ENCODE data around the gene LZTR1. TPM values are rescaled to one million over a fixed set of nuclear protein-coding genes. Genes with fewer than 3 reads are reported as not detected.
"Not testable (repeated sequence)": the region's sequence is repeated elsewhere in the genome, so short reads cannot be mapped to it uniquely, and the experiment has no call there.

Gene LZTR1
- total and polyA plus RNA-seq, 2 experiments from 2014 or later, result 41.3 to 50.4 TPM

DNA sequence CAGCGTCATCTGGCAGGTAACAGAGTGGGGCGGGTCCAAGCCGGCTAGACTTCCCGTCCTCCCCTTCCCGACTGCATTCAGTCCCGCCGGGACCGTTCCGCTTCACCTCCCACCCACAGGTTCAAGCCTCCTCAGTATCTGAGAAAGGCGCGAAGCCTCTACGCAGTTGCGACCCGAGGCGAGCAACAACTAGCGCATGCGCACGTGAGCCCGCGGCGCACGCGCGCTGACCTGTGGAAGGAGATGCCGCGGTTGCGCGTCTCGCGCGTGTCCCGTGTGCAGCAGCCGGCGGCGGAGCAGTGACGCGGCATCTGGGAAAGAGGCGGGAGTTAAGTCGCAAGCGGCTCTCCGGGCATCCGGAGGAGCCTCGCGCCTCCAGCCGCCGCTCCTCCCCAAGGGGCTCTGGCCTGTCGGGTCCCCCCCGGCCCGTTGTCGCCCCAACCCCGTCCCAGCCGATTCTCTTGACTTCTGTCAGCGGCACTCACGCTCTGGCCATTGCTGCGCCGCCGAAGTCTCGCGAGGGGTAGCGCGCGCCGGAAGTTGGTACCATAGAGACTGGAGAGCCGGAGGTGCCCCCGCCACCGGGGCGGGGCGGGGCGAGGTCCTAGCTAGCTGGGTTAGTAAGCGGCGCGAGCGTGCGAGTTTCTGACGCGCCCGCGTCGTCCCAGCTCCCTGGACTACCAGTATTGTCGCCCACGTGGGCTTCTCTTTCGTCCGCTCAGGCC lies 19.7 kb downstream of the LZTR1 start, which contains the start of gene THAP7:
THAP7 (minus strand) TSS at position 518 of the 725 bp plus-strand sequence; CDS start at position 311, 207 bp downstream.
- H3K4me1 ChIP-seq (ENCODE audit: insufficient read depth), result peaks cover 21% of the 10 kb centered on the region
- H3K9me2 ChIP-seq (replicated peaks; ENCODE audit: insufficient read depth), result no peaks in the 10 kb centered on the region
- peaks cover 33% of the 10 kb centered on the region for H3K79me2 ChIP-seq
- H3K27ac ChIP-seq, result peak within 1 kb of the TSS; percentile 99
- H4K20me1 ChIP-seq (ENCODE audit: insufficient read depth, poor library complexity, severe bottlenecking), result no peaks in the 10 kb centered on the region
- no peaks in the 10 kb centered on the region for H3K27me3 ChIP-seq
- no peaks in the 10 kb centered on the region for H3K9me3 ChIP-seq (ENCODE audit: low read depth)
- peak within 1 kb of the TSS; percentile 98 for H3K4me2 ChIP-seq
- no peaks in the 10 kb centered on the region for H3K36me3 ChIP-seq (replicated peaks; ENCODE audit: insufficient read depth, low read depth)
- H2AFZ ChIP-seq, result peak within 1 kb of the TSS; percentile 75
- peak within 1 kb of the TSS; percentile 72 for H3K4me3 ChIP-seq
- TF ChIP-seq EZH2phosphoT487 (IDR thresholded peaks at IDR 0.05; ENCODE audit: low read depth, severe bottlenecking, unreplicated experiment), result no peak
- TF ChIP-seq CTCF (IDR thresholded peaks at IDR 0.05; ENCODE audit: poor library complexity), result no peak
- no peak for TF ChIP-seq EZH2 (IDR thresholded peaks at IDR 0.05; ENCODE audit: borderline replicate concordance)
- DNase-seq (ENCODE audit: low spot score), result peak; percentile 98
- WGBS (ENCODE audit: low lambda C conversion rate, missing lambda C conversion rate), result under 1% methylated on average over 81 of the region's 83 CpGs

GRCh38 chr22:21003782-21004181 lies 21.7 kb downstream of the LZTR1 start:
- no peak overlapping the region for H3K4me3 ChIP-seq
- peak overlapping the region; percentile 99 for H3K27ac ChIP-seq
- H3K79me2 ChIP-seq, result peaks cover 33% of the 10 kb centered on the region
- H3K4me2 ChIP-seq, result peak overlapping the region; percentile 98
- H3K4me1 ChIP-seq (ENCODE audit: insufficient read depth), result peaks cover 21% of the 10 kb centered on the region
- no peak for DNase-seq (ENCODE audit: low spot score)
- H2AFZ ChIP-seq, result no peak overlapping the region
- H3K27me3 ChIP-seq, result no peaks in the 10 kb centered on the region
- H3K36me3 ChIP-seq (replicated peaks; ENCODE audit: insufficient read depth, low read depth), result no peaks in the 10 kb centered on the region
- WGBS (ENCODE audit: low lambda C conversion rate, missing lambda C conversion rate), result 89% methylated on average over 4 of the region's 4 CpGs
- no peak for TF ChIP-seq EZH2phosphoT487 (IDR thresholded peaks at IDR 0.05; ENCODE audit: low read depth, severe bottlenecking, unreplicated experiment)
- H3K9me3 ChIP-seq (ENCODE audit: low read depth), result no peaks in the 10 kb centered on the region
- no peaks in the 10 kb centered on the region for H3K9me2 ChIP-seq (replicated peaks; ENCODE audit: insufficient read depth)
- H4K20me1 ChIP-seq (ENCODE audit: insufficient read depth, poor library complexity, severe bottlenecking), result no peaks in the 10 kb centered on the region

GRCh38 chr22:21009208-21009607 lies 27.1 kb downstream of the LZTR1 start:
- WGBS (ENCODE audit: low lambda C conversion rate, missing lambda C conversion rate), result 92% methylated on average over 11 of the region's 13 CpGs
- not testable (repeated sequence) for H4K20me1 ChIP-seq (ENCODE audit: insufficient read depth, poor library complexity, severe bottlenecking); H3K27ac ChIP-seq

GRCh38 chr22:21009638-21010425 lies 27.7 kb downstream of the LZTR1 start:
- H3K27me3 ChIP-seq, result no peaks in the 10 kb centered on the region
- no peak overlapping the region for H3K4me2 ChIP-seq
- 57% methylated on average over 10 of the region's 10 CpGs for WGBS (ENCODE audit: low lambda C conversion rate, missing lambda C conversion rate)
- no peaks in the 10 kb centered on the region for H3K9me3 ChIP-seq (ENCODE audit: low read depth)
- H2AFZ ChIP-seq, result no peak overlapping the region
- peak; percentile 88 for DNase-seq (ENCODE audit: low spot score)
- H3K27ac ChIP-seq, result no peak overlapping the region
- no peaks in the 10 kb centered on the region for H3K79me2 ChIP-seq
- no peaks in the 10 kb centered on the region for H4K20me1 ChIP-seq (ENCODE audit: insufficient read depth, poor library complexity, severe bottlenecking)
- peaks cover 6% of the 10 kb centered on the region for H3K4me1 ChIP-seq (ENCODE audit: insufficient read depth)
- no peaks in the 10 kb centered on the region for H3K36me3 ChIP-seq (replicated peaks; ENCODE audit: insufficient read depth, low read depth)
- H3K9me2 ChIP-seq (replicated peaks; ENCODE audit: insufficient read depth), result no peaks in the 10 kb centered on the region
- no peak for TF ChIP-seq CTCF (IDR thresholded peaks at IDR 0.05; ENCODE audit: poor library complexity)
- no peak for TF ChIP-seq EZH2phosphoT487 (IDR thresholded peaks at IDR 0.05; ENCODE audit: low read depth, severe bottlenecking, unreplicated experiment)
- no peak for TF ChIP-seq EZH2 (IDR thresholded peaks at IDR 0.05; ENCODE audit: borderline replicate concordance)
- no peak overlapping the region for H3K4me3 ChIP-seq

More at GRCh38 chr22:21009208-21009607, 27.1 kb downstream of the LZTR1 start:
- H3K4me2 ChIP-seq; H3K9me3 ChIP-seq (ENCODE audit: low read depth); H3K36me3 ChIP-seq (replicated peaks; ENCODE audit: insufficient read depth, low read depth); H3K4me1 ChIP-seq (ENCODE audit: insufficient read depth); H3K9me2 ChIP-seq (replicated peaks; ENCODE audit: insufficient read depth); DNase-seq (ENCODE audit: low spot score); H2AFZ ChIP-seq; H3K79me2 ChIP-seq; H3K4me3 ChIP-seq; H3K27me3 ChIP-seq: not testable (repeated sequence)

Measured in hepatocyte (in vitro differentiated cells).